K562 (cell line): ENCODE data around the gene ABAT. TPM values are rescaled to one million over a fixed set of nuclear protein-coding genes. Genes with fewer than 3 reads are reported as not detected.
A peak's percentile ranks its signal among the peaks of the same experiment; 100 is the strongest.

Source experiments
- HNRNPLL ChIP-seq: fragments of 200-400 bp; formaldehyde crosslinking; IDR thresholded peaks from 2 replicates; pipeline ENCODE4 v1.6.1; 2017; ENCODE audit warnings: low read length, low read depth, mild to moderate bottlenecking; ENCODE audit not compliant: poor library complexity, severe bottlenecking
- LARP7 ChIP-seq: fragments of 450-650 bp; IDR thresholded peaks from 2 replicates; pipeline ENCODE4 v1.6.1; 2016
- MCM5 ChIP-seq: fragments of 450-650 bp; IDR thresholded peaks from 2 replicates; pipeline ENCODE4 v1.6.1; 2016; ENCODE audit warnings: low read depth
- NFYB ChIP-seq: IDR thresholded peaks from 2 replicates; pipeline ENCODE4 v1.6.1; 2011; ENCODE audit warnings: mild to moderate bottlenecking, moderate library complexity; ENCODE audit not compliant: insufficient read length; ENCODE audit errors: extremely low read depth
- PHF20 ChIP-seq: fragments of 450-650 bp; IDR thresholded peaks from 2 replicates; pipeline ENCODE4 v1.6.1; 2018; ENCODE audit not compliant: partially characterized antibody
- SMAD4 ChIP-seq: fragments of 250-450 bp; sonication (Bioruptor Pico); conservative IDR thresholded peaks from 2 replicates; pipeline ENCODE4 v1.8.0; 2021; ENCODE audit warnings: inconsistent platforms, mild to moderate bottlenecking, moderate library complexity
- SOX6 ChIP-seq: fragments of 450-650 bp; IDR thresholded peaks from 2 replicates; pipeline ENCODE4 v1.6.1; 2014; ENCODE audit warnings: mild to moderate bottlenecking
- TEAD4 ChIP-seq, 2 experiments: sonication (generic) in 1 of 2; formaldehyde crosslinking in 1 of 2; IDR thresholded peaks; 2 replicates each; pipeline versions ENCODE4 v1.6.1 to v1.8.0; 2012 to 2022; ENCODE audit warnings: borderline replicate concordance in 1 of 2, inconsistent platforms in 1 of 2, low read length in 1 of 2, mild to moderate bottlenecking in 1 of 2, missing genetic modification reagents in 1 of 2
- TGIF2 ChIP-seq: sonication (generic); formaldehyde crosslinking; IDR thresholded peaks from 2 replicates; pipeline ENCODE4 v1.8.1; 2022; ENCODE audit warnings: mild to moderate bottlenecking, missing genetic modification reagents, moderate library complexity
- ZNF121 ChIP-seq: sonication (generic); formaldehyde crosslinking; conservative IDR thresholded peaks from 2 replicates; pipeline ENCODE4 v1.8.0; 2022; ENCODE audit warnings: missing genetic modification reagents
- ZNF174 ChIP-seq: fragments of 250-450 bp; sonication (Bioruptor Pico); IDR thresholded peaks from 2 replicates; pipeline ENCODE4 v1.4.0; 2020; ENCODE audit warnings: mild to moderate bottlenecking
- ZNF212 ChIP-seq: fragments of 450-650 bp; formaldehyde crosslinking; IDR thresholded peaks from 2 replicates; pipeline ENCODE4 v1.4.0; 2020; ENCODE audit warnings: mild to moderate bottlenecking
- ZNF77 ChIP-seq: fragments of 250-450 bp; sonication (Bioruptor Pico); IDR thresholded peaks from 2 replicates; pipeline ENCODE4 v1.5.0; 2020
- polyA plus RNA-seq, 8 experiments: library from polyadenylated mRNA; depleted of rRNA in 4 of 8; stranded (reverse) in 5 of 8; unstranded in 3 of 8; fragments of >200 nt; fragmentation: Nextera tagmentation in 2 of 8; fragmentation: Illumina TruSeq in 1 of 8; extraction: Ambion mirVana in 2 of 8; extraction: Trizol in 1 of 8; gene quantifications; 2 replicates each; pipeline versions ENCODE4 v1.2.1 to v1.2.3, GENCODE V29; 2011 to 2014; ENCODE audit warnings: inconsistent platforms in 1 of 8, missing spikeins in 1 of 8
- total RNA-seq, 7 experiments: library from RNA; depleted of rRNA in 6 of 7; stranded (reverse); fragments of >200 nt in 6 of 7; fragmentation: Illumina TruSeq in 2 of 7; extraction: Trizol in 2 of 7; gene quantifications; 2 replicates each; pipeline versions ENCODE4 v1.2.1 to v1.2.3, GENCODE V29; 2011 to 2021; ENCODE audit warnings: low replicate concordance in 1 of 7
- TF ChIP-seq, protein P1 (sequence below): fragments of 250-450 bp; sonication (Bioruptor Pico); IDR thresholded peaks from 2 replicates; pipeline ENCODE4 v1.5.1; 2021; ENCODE audit warnings: mild to moderate bottlenecking
- TF ChIP-seq, protein P2 (sequence below), 2 experiments: fragments of 450-650 bp; formaldehyde crosslinking in 1 of 2; IDR thresholded peaks; 2 replicates each; pipeline versions ENCODE4 v1.4.0 to v1.6.1; 2014 to 2020; ENCODE audit warnings: mild to moderate bottlenecking in 2 of 2, borderline replicate concordance in 1 of 2, low read depth in 1 of 2
- TF ChIP-seq, protein P3 (sequence below), 2 experiments: IDR thresholded peaks; 2 replicates each; pipeline ENCODE4 v1.6.1; 2012; ENCODE audit warnings: improper control_type of control experiment in 2 of 2, low read depth in 2 of 2, low read length in 2 of 2, borderline replicate concordance in 1 of 2

ABAT gene
- total and polyA plus RNA-seq, 9 of the 15 experiments (the other 6 are each of a cell fraction or from before 2014, with no cell fraction given) = 0.01 to 0.49 (median 0.10) TPM

DNA sequence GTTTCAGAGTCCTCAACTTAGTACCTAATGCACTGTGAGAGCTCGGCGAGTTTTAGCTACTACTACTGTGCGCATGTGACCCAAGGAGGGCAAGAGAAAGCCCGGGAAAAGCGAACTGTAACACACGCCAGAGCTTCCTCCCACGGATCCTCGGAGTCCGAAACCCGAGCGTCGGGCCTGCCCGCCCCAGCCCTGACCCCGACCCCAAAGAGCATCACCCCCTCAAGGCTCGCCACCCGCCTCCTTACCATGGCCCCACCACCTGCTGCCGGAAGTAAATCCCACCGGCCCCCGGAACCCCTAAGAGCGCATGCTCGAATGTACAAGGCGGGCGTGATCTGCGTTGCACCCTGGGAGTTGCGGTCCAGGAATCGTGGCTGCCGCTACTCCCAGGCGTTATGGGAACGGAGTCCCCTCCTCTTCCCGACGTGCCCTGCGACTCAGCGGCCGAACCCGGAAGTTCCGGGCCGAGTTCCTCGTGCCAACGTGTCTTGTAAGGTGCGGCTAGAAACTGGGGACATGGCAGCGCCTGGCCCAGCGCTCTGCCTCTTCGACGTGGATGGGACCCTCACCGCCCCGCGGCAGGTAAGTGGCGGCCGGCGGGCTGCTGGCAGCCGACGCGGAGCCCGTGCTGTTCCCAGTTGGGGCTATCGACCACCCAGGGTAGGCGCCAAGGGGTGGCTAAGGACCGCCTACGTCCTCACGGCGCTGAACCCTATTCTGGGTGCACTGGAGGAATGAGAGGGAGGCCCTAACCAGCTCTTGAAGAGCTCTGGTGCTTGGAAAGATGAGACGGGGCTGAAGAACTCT lies 123.2 kb downstream of the ABAT start, which contains the start of the genes PMM2 and TMEM186 (continued):
- TF ChIP-seq HNRNPLL (peak; percentile 92), ZNF77 (CRISPR knock-in tag) (no peak), MCM5 (no peak), ZNF121 (no peak), LARP7 (no peak), PHF20 (peak; percentile 68), TGIF2 (CRISPR knock-in tag) (peak; percentile 99), NFYB (no peak), SMAD4 (CRISPR knock-in tag) (no peak), TEAD4 (IDR thresholded peaks at IDR 0.05; ENCODE audit: low read length) (no peak), TEAD4 (CRISPR knock-in tag; IDR thresholded peaks at IDR 0.05; ENCODE audit: borderline replicate concordance) (peak; percentile 84; the same call in 1 of the 2 replicates), ZNF212 (CRISPR knock-in tag) (no peak), ZNF174 (CRISPR knock-in tag) (no peak), SOX6 (no peak)
- TF ChIP-seq, protein P1, sequence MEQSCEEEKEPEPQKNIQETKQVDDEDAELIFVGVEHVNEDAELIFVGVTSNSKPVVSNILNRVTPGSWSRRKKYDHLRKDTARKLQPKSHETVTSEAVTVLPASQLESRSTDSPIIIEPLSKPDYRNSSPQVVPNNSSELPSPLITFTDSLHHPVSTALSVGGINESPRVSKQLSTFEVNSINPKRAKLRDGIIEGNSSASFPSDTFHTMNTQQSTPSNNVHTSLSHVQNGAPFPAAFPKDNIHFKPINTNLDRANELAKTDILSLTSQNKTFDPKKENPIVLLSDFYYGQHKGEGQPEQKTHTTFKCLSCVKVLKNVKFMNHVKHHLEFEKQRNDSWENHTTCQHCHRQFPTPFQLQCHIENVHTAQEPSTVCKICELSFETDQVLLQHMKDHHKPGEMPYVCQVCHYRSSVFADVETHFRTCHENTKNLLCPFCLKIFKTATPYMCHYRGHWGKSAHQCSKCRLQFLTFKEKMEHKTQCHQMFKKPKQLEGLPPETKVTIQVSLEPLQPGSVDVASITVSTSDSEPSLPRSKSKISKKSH (CRISPR knock-in tag) = no peak
- TF ChIP-seq, protein P2, sequence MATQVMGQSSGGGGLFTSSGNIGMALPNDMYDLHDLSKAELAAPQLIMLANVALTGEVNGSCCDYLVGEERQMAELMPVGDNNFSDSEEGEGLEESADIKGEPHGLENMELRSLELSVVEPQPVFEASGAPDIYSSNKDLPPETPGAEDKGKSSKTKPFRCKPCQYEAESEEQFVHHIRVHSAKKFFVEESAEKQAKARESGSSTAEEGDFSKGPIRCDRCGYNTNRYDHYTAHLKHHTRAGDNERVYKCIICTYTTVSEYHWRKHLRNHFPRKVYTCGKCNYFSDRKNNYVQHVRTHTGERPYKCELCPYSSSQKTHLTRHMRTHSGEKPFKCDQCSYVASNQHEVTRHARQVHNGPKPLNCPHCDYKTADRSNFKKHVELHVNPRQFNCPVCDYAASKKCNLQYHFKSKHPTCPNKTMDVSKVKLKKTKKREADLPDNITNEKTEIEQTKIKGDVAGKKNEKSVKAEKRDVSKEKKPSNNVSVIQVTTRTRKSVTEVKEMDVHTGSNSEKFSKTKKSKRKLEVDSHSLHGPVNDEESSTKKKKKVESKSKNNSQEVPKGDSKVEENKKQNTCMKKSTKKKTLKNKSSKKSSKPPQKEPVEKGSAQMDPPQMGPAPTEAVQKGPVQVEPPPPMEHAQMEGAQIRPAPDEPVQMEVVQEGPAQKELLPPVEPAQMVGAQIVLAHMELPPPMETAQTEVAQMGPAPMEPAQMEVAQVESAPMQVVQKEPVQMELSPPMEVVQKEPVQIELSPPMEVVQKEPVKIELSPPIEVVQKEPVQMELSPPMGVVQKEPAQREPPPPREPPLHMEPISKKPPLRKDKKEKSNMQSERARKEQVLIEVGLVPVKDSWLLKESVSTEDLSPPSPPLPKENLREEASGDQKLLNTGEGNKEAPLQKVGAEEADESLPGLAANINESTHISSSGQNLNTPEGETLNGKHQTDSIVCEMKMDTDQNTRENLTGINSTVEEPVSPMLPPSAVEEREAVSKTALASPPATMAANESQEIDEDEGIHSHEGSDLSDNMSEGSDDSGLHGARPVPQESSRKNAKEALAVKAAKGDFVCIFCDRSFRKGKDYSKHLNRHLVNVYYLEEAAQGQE (IDR thresholded peaks at IDR 0.05; ENCODE audit: borderline replicate concordance) = no peak
- TF ChIP-seq, protein P2 (CRISPR knock-in tag; IDR thresholded peaks at IDR 0.05; ENCODE audit: low read depth) = no peak
- TF ChIP-seq, protein P3, sequence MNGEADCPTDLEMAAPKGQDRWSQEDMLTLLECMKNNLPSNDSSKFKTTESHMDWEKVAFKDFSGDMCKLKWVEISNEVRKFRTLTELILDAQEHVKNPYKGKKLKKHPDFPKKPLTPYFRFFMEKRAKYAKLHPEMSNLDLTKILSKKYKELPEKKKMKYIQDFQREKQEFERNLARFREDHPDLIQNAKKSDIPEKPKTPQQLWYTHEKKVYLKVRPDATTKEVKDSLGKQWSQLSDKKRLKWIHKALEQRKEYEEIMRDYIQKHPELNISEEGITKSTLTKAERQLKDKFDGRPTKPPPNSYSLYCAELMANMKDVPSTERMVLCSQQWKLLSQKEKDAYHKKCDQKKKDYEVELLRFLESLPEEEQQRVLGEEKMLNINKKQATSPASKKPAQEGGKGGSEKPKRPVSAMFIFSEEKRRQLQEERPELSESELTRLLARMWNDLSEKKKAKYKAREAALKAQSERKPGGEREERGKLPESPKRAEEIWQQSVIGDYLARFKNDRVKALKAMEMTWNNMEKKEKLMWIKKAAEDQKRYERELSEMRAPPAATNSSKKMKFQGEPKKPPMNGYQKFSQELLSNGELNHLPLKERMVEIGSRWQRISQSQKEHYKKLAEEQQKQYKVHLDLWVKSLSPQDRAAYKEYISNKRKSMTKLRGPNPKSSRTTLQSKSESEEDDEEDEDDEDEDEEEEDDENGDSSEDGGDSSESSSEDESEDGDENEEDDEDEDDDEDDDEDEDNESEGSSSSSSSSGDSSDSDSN (IDR thresholded peaks at IDR 0.05; ENCODE audit: borderline replicate concordance in 1 of 2, low read depth in 2 of 2, low read length in 2 of 2) = no peak
